ENCODE measurements around the gene TRAPPC5. TPM values are rescaled to one million over a fixed set of nuclear protein-coding genes. Genes with fewer than 3 reads are reported as not detected.

Gene TRAPPC5
- total RNA-seq, 1 experiment from 2014 or later = 101 TPM

DNA sequence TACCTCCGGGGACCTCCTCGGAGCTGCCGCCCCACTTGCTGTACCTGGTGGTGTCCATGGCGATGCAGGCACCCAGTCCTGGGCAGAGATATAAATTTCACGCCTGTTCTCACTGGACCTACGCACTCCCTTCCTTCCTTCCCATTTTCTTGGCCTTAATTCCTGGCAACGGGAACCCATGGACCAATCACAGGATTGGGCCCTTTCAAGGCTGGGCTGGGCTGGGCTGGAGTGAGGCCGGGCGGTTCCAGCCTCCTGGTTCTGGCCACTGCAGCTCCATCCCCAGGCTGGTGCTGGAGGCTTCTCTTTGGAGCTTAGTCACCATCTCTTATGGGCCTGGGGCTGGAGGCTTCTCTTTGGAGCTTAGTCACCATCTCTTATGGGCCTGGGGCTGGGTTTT, 51.4 kb downstream of the TRAPPC5 start, which contains the start of gene CLEC4G (continued):
- TF ChIP-seq SIN3A (IDR thresholded peaks at IDR 0.05; ENCODE audit: low read depth) = no peak
- TF ChIP-seq JUND (IDR thresholded peaks at IDR 0.05) = no peak
- TF ChIP-seq TCF7L2 (IDR thresholded peaks at IDR 0.05; ENCODE audit: borderline replicate concordance, extremely low read depth, insufficient read depth, insufficient read length) = no peak
- TF ChIP-seq ZNF274 (IDR thresholded peaks at IDR 0.05; ENCODE audit: low read depth, low read length) = no peak
- no peak for TF ChIP-seq CBX3 (IDR thresholded peaks at IDR 0.05; ENCODE audit: low read depth)
- TF ChIP-seq POLR2A (IDR thresholded peaks at IDR 0.05; ENCODE audit: borderline replicate concordance, extremely low read depth, insufficient read depth, insufficient read length) = no peak
- TF ChIP-seq EGR1 (IDR thresholded peaks at IDR 0.05; ENCODE audit: low read depth) = no peak
- TF ChIP-seq, protein P1, sequence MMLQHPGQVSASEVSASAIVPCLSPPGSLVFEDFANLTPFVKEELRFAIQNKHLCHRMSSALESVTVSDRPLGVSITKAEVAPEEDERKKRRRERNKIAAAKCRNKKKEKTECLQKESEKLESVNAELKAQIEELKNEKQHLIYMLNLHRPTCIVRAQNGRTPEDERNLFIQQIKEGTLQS (IDR thresholded peaks at IDR 0.05) = no peak
- TF ChIP-seq SP1 (IDR thresholded peaks at IDR 0.05; ENCODE audit: low read depth) = no peak
- TF ChIP-seq SRF (IDR thresholded peaks at IDR 0.05; ENCODE audit: low read depth) = no peak
- TF ChIP-seq, protein P2, sequence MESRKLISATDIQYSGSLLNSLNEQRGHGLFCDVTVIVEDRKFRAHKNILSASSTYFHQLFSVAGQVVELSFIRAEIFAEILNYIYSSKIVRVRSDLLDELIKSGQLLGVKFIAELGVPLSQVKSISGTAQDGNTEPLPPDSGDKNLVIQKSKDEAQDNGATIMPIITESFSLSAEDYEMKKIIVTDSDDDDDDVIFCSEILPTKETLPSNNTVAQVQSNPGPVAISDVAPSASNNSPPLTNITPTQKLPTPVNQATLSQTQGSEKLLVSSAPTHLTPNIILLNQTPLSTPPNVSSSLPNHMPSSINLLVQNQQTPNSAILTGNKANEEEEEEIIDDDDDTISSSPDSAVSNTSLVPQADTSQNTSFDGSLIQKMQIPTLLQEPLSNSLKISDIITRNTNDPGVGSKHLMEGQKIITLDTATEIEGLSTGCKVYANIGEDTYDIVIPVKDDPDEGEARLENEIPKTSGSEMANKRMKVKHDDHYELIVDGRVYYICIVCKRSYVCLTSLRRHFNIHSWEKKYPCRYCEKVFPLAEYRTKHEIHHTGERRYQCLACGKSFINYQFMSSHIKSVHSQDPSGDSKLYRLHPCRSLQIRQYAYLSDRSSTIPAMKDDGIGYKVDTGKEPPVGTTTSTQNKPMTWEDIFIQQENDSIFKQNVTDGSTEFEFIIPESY (IDR thresholded peaks at IDR 0.05; ENCODE audit: extremely low read depth, insufficient replicate concordance, low read length) = no peak
- TF ChIP-seq CEBPB (IDR thresholded peaks at IDR 0.05; ENCODE audit: low read depth) = no peak

DNA sequence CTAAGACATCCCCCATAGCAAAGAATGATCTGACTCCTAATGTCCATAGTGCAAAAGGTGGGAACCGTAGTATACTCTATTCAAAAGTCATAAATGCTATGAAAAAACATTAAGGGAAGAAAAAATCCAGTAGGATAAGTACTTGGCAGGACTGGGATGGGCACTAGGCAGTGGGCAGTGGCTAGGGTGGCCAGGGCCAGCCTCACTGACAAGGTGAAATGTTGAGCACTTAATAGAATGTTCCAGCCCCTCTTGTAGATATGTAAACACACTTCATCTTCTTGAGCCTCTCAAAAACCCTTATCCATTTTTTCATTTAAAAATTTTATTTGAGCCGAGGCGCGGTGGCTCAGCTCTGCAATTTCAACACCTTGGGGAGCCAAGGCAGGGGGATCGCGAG, 52.7 kb downstream of the TRAPPC5 start:
- Histone ChIP-seq H3K27ac (ENCODE audit: low read depth, low read length) (no peak overlapping the region), H3K9me3 (ENCODE audit: control insufficient read depth in 1 of 2, insufficient read depth in 1 of 2, low read depth in 1 of 2, low read length in 2 of 2) (no peaks in the 10 kb centered on the region), H3K27me3 (ENCODE audit: insufficient read depth, low read length) (peaks cover 25% of the 10 kb centered on the region), H3K4me3 (replicated peaks in 1 of 2; ENCODE audit: low read depth in 1 of 2, low read length in 2 of 2) (no peak overlapping the region), H3K4me2 (ENCODE audit: low read length) (no peak overlapping the region), H3K9me2 (ENCODE audit: insufficient read depth) (no peaks in the 10 kb centered on the region), H3K79me2 (ENCODE audit: insufficient read depth, low read length) (no peaks in the 10 kb centered on the region), H3K4me1 (ENCODE audit: control insufficient read depth in 1 of 2, insufficient read depth in 2 of 2, low read length in 2 of 2) (no peaks in the 10 kb centered on the region), H3K9ac (ENCODE audit: low read length) (no peak overlapping the region), H3K36me3 (ENCODE audit: control insufficient read depth in 1 of 2, insufficient read depth in 2 of 2, low read length in 2 of 2) (no peaks in the 10 kb centered on the region), H4K20me1 (ENCODE audit: insufficient read depth) (no peaks in the 10 kb centered on the region), H2AFZ (ENCODE audit: low read depth, low read length, poor library complexity, severe bottlenecking) (no peak overlapping the region)
- POLR2A ChIA-PET = no interaction called here
- TF ChIP-seq CBX3 (IDR thresholded peaks at IDR 0.05; ENCODE audit: low read depth) (no peak), RAD21 (IDR thresholded peaks at IDR 0.05; ENCODE audit: low read depth) (no peak), SIN3A (IDR thresholded peaks at IDR 0.05; ENCODE audit: low read depth) (no peak), TCF7L2 (IDR thresholded peaks at IDR 0.05; ENCODE audit: borderline replicate concordance, extremely low read depth, insufficient read depth, insufficient read length) (no peak), EGR1 (IDR thresholded peaks at IDR 0.05; ENCODE audit: low read depth) (no peak), SRF (IDR thresholded peaks at IDR 0.05; ENCODE audit: low read depth) (no peak), JUND (IDR thresholded peaks at IDR 0.05) (no peak), ZNF274 (IDR thresholded peaks at IDR 0.05; ENCODE audit: low read depth, low read length) (no peak), POLR2A (IDR thresholded peaks at IDR 0.05; ENCODE audit: borderline replicate concordance, extremely low read depth, insufficient read depth, insufficient read length) (no peak), SP1 (IDR thresholded peaks at IDR 0.05; ENCODE audit: low read depth) (no peak), YY1 (IDR thresholded peaks at IDR 0.05; ENCODE audit: extremely low read depth, insufficient replicate concordance, low read depth, low read length) (no peak), ELF1 (IDR thresholded peaks at IDR 0.05; ENCODE audit: borderline replicate concordance, low read depth) (no peak)
- TF ChIP-seq, protein P2 (IDR thresholded peaks at IDR 0.05; ENCODE audit: extremely low read depth, insufficient replicate concordance, low read length) = no peak
- TF ChIP-seq, protein P3, sequence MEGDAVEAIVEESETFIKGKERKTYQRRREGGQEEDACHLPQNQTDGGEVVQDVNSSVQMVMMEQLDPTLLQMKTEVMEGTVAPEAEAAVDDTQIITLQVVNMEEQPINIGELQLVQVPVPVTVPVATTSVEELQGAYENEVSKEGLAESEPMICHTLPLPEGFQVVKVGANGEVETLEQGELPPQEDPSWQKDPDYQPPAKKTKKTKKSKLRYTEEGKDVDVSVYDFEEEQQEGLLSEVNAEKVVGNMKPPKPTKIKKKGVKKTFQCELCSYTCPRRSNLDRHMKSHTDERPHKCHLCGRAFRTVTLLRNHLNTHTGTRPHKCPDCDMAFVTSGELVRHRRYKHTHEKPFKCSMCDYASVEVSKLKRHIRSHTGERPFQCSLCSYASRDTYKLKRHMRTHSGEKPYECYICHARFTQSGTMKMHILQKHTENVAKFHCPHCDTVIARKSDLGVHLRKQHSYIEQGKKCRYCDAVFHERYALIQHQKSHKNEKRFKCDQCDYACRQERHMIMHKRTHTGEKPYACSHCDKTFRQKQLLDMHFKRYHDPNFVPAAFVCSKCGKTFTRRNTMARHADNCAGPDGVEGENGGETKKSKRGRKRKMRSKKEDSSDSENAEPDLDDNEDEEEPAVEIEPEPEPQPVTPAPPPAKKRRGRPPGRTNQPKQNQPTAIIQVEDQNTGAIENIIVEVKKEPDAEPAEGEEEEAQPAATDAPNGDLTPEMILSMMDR (IDR thresholded peaks at IDR 0.05 in 2 of 3, conservative IDR thresholded peaks at IDR 0.05 in 1 of 3; ENCODE audit: borderline replicate concordance in 1 of 3, insufficient read depth in 1 of 3, low read depth in 2 of 3, low read length in 2 of 3) = no peak
- RAD21 ChIA-PET (ENCODE audit: low non-redundant PET in 1 of 2, low total read pairs in 2 of 2, uncharacterized antibody in 2 of 2, unreplicated experiment in 2 of 2) = no interaction called here
- intact Hi-C loops (cut with micrococcal nuclease) = no loop called here
- DNase-seq (ENCODE audit: low read depth, low spot score) = no peak
- no TSS peak for BruUV-seq (replicated peaks)
- CTCF ChIA-PET = no interaction called here
- ATAC-seq = no peak
